Muscle of leg (tissue), 11 donors: ENCODE data around the gene UNC50. TPM values are rescaled to one million over a fixed set of nuclear protein-coding genes. Genes with fewer than 3 reads are reported as not detected.

ENCODE experiments used
- DNase-seq: peaks from one replicate; pipeline ENCODE4 v3.0.0; 2013
- H3K27ac ChIP-seq: one replicate; pipeline ENCODE4 v1.5.1; 2013; ENCODE audit warnings: mild to moderate bottlenecking, low read length, control low read depth
- H3K27me3 ChIP-seq: one replicate; pipeline ENCODE4 v1.6.1; 2013; ENCODE audit warnings: low read length; ENCODE audit not compliant: control insufficient read depth, insufficient read depth
- H3K36me3 ChIP-seq: one replicate; pipeline ENCODE4 v1.6.1; 2013; ENCODE audit warnings: low read length; ENCODE audit not compliant: control insufficient read depth, insufficient read depth
- H3K4me1 ChIP-seq: one replicate; pipeline ENCODE4 v1.6.1; 2013; ENCODE audit warnings: low read length; ENCODE audit not compliant: control insufficient read depth, insufficient read depth
- H3K4me3 ChIP-seq: one replicate; pipeline ENCODE4 v1.5.1; 2013; ENCODE audit warnings: low read length, control low read depth
- H3K9me3 ChIP-seq: replicated peaks from 2 replicates; pipeline ENCODE4 v1.6.1; 2013; ENCODE audit warnings: low read depth, low read length; ENCODE audit not compliant: control insufficient read depth
- WGBS: methylation state at CpG from one replicate; pipeline ENCODE4 v1.1.5; 2013; ENCODE audit warnings: missing lambda C conversion rate; ENCODE audit not compliant: insufficient coverage; 5-methylcytosine and 5-hydroxymethylcytosine counted together
- polyA plus RNA-seq, 8 donors: library from polyadenylated mRNA; unstranded; fragments of 120-200 nt; gene quantifications; one replicate each; pipeline versions ENCODE4 v1.2.1 to v1.2.3, GENCODE V29; 2013; ENCODE audit warnings: inconsistent platforms in 1 of 8, low replicate concordance in 1 of 8; ENCODE audit not compliant: insufficient read length in 8 of 8, insufficient read depth in 1 of 8
- total RNA-seq: library from RNA; stranded (reverse); fragments of 120-200 nt; gene quantifications from one replicate; pipeline ENCODE4 v1.2.4, GENCODE V29; 2013

The UNC50 gene
- total and polyA plus RNA-seq, 9 donors: 24.6 to 36.5 (median 31.6) TPM

- H3K27me3 ChIP-seq: no peaks in the 10 kb centered on the region
- no peaks in the 10 kb centered on the region for H3K9me3 ChIP-seq
- 91% methylated on average over 6 of the region's 17 CpGs for WGBS
- H3K4me1 ChIP-seq: peaks cover 6% of the 10 kb centered on the region
- H3K27ac ChIP-seq: no peak overlapping the region
- H3K36me3 ChIP-seq: peaks cover 59% of the 10 kb centered on the region
- no peak for DNase-seq
- no peak overlapping the region for H3K4me3 ChIP-seq
Observed at GRCh38 chr2:98564541-98565132, 43.8 kb upstream of the UNC50 start.

DNA sequence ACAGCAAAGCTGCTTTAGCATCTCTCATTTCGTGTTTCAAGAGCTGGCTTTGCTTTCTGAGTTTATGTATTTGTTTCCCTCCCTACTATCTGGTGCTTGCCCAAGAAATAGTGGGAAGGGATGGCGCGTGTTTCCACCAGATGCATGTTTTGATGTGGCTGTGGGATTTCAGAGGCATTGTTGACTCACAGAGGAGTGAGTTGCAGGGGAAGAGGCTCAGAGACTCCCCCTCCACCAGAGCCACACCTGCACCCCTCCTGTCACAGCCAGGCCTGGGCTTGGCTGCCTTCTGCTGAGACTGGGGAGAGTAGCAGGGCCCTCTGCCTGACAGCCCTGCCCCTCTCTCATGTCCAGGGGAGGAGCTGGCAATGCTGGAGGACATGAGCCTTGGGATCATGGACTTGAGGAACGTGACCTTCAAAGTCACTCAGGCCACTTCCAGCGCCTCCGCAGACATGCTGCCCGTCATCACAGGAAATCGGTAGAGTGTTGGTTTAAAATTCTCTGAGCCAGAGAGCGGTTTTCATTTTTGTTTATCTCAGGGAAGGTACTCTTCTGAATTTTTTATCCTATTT lies 43.0 kb upstream of the UNC50 start:
- Histone ChIP-seq H3K4me3 (no peak overlapping the region), H3K4me1 (peaks cover 6% of the 10 kb centered on the region), H3K36me3 (peaks cover 58% of the 10 kb centered on the region), H3K9me3 (no peaks in the 10 kb centered on the region), H3K27me3 (no peaks in the 10 kb centered on the region), H3K27ac (no peak overlapping the region)
- no peak for DNase-seq
- WGBS: 90% methylated on average over 4 of the region's 9 CpGs

GRCh38 chr2:98565941-98566340 lies 42.4 kb upstream of the UNC50 start:
- 89% methylated on average over 15 of the region's 19 CpGs for WGBS
- Histone ChIP-seq H3K4me3 (no peak overlapping the region), H3K9me3 (no peaks in the 10 kb centered on the region), H3K4me1 (peaks cover 6% of the 10 kb centered on the region), H3K27me3 (no peaks in the 10 kb centered on the region), H3K27ac (no peak overlapping the region), H3K36me3 (peaks cover 62% of the 10 kb centered on the region)
- no peak for DNase-seq

DNA sequence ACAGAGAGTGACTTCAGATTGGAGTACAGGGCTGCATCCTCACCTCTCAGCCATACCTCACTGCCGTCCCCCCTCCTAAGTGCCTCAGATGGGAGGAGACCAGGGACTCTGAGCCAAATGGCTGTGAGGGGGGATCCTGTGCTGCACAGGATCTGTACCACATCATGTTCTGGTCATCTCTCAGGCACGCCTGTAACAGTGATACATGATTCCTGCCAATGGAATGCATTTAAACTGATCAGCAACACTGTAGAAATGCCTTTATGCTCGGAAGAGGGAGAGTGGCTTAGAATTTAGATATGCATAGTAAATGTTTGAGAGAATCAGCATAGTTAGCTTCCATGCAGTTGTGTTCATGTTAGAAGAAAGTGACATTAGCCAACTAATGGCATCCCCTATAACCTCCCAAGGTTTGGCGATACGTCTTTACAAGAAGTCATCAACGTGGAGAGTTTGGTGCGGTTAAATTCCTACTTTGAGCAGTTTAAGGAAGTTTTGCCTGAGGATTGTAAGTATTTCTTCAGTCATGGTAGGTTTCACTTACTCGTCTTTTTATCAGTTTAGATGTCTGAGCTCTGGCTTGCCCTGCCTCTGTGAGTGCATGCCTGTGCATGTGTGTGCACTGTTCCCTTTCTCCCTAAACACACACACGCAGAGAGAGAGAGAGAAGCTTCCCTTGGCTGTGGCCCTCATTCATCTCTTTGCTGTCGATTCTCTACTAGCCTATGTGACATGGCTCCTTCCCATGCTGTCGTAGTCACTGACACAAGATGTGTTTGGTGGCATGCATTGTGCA lies 40.0 kb upstream of the UNC50 start:
- no peak overlapping the region for H3K4me3 ChIP-seq
- H3K27me3 ChIP-seq: no peaks in the 10 kb centered on the region
- DNase-seq: no peak
- WGBS: 85% methylated on average over 2 of the region's 11 CpGs
- peaks cover 80% of the 10 kb centered on the region for H3K36me3 ChIP-seq
- H3K4me1 ChIP-seq: no peaks in the 10 kb centered on the region
- no peak overlapping the region for H3K27ac ChIP-seq
- H3K9me3 ChIP-seq: no peaks in the 10 kb centered on the region

DNA sequence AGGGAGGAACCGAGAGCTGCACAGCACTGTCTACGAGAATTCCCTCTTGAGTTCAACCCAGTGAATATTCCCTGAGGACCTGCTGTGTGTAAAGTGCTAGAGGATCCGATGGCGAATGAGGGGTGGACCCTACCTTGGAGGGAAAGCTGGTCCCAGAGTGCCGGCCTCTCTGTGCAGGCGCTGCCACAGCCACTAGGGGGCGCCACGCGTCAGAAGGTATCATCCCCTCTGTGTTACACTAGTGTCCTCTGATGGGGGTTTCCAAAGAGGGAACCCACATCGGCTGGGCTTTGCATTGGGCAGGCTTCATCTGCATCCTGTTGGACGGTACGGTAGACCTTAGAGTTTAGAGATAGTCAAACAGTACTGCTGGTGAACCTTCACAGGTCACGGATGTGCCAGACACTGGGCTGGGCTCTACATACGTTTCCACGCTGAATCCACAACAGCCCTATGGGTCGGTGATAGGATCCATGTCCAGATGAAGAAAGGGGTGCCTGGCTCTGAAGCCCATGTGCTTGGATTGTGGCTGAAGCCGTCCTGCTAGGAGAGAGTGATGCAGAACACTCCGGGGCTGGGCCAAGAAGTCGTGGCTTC lies 39.1 kb upstream of the UNC50 start:
- Histone ChIP-seq H3K27me3 (no peaks in the 10 kb centered on the region), H3K9me3 (no peaks in the 10 kb centered on the region), H3K4me1 (no peaks in the 10 kb centered on the region), H3K36me3 (peaks cover 78% of the 10 kb centered on the region), H3K4me3 (no peak overlapping the region), H3K27ac (no peak overlapping the region)
- WGBS: 66% methylated on average over 18 of the region's 19 CpGs
- DNase-seq: no peak

DNA sequence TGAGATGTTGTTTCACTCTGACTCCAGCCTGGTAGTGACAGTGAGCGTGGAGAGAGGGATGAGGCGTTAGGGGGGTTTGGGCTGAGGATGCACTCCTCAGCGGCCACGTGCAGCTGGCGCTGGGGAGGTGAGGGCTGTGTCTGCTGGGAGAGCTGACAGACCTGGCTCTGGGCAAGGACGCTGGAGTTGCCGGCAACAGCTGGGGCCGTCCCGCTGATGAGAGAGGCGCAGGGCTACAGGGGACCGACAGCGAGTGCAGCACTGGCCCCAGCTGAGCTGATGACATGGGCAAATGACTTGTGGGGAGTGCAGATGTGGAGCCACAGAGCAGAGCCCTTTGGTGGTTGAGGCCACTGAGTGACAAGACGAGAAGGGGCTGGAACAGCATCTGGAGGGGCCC lies 38.5 kb upstream of the UNC50 start:
- no peak for DNase-seq
- Histone ChIP-seq H3K4me3 (no peak overlapping the region), H3K4me1 (no peaks in the 10 kb centered on the region), H3K9me3 (no peaks in the 10 kb centered on the region), H3K27ac (no peak overlapping the region), H3K27me3 (no peaks in the 10 kb centered on the region), H3K36me3 (peaks cover 76% of the 10 kb centered on the region)
- WGBS: 91% methylated on average over 13 of the region's 13 CpGs

GRCh38 chr2:98570356-98570755 lies 38.0 kb upstream of the UNC50 start:
- DNase-seq: no peak
- 95% methylated on average over 5 of the region's 5 CpGs for WGBS
- Histone ChIP-seq H3K27me3 (no peaks in the 10 kb centered on the region), H3K4me3 (no peak overlapping the region), H3K4me1 (no peaks in the 10 kb centered on the region), H3K9me3 (no peaks in the 10 kb centered on the region), H3K36me3 (peaks cover 77% of the 10 kb centered on the region), H3K27ac (no peak overlapping the region)

DNA sequence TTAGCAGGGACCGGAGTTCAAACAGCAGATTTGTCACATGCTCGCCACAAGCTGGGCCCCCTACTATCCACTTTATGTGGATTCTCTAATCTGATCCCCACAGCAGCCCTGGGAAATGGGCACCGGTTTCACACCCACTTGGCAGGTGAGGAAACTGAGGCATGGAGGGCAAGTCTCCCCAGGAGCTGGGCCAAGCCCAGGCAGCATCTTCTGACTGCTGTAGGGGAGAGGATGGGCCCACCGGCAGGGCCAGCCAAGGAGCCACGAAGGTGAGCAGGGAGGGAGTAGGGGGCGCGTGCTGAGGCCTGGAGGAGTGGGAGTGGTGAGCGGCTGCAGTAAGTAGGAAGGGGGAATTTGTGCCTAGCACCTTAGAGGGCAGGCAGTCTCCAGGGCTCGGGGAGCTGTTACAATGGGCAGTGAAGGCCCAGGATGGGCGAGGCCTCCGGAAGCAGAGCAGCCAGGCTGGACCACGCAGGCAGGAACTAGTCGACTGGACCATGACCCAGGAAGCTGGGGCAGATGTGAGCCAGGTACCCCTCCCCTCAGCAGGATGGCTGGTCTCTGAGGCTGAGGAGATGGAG lies 37.2 kb upstream of the UNC50 start:
- Histone ChIP-seq H3K27me3 (no peaks in the 10 kb centered on the region), H3K27ac (no peak overlapping the region), H3K4me3 (no peak overlapping the region), H3K4me1 (no peaks in the 10 kb centered on the region), H3K9me3 (no peaks in the 10 kb centered on the region), H3K36me3 (peaks cover 78% of the 10 kb centered on the region)
- DNase-seq: no peak
- WGBS: 95% methylated on average over 11 of the region's 13 CpGs

- WGBS: 92% methylated on average over 5 of the region's 9 CpGs
Observed at GRCh38 chr2:98571796-98572195, 36.6 kb upstream of the UNC50 start.

DNA sequence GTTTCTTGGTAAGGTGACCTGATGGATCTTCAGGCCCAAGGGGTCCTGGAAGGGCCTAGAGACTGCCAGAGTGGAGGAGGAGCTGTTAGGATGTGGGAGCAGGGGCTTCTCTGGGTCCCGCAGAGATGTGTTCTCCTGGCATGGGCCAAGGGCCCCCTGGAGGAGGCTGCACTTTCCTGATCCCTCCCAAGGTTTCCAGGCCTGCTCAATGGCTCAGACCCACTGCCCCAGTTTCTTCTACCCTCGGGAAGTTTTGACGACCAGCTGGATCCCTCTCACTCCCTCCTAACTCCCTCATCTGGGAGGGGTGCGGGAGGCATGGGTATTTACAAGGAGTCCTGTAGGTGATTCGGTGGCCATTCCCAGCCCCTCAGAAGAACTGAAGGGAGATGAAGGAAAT lies 36.2 kb upstream of the UNC50 start:
- 75% methylated on average over 1 of the region's 5 CpGs for WGBS
- Histone ChIP-seq H3K27me3 (no peaks in the 10 kb centered on the region), H3K27ac (no peak overlapping the region), H3K4me3 (no peak overlapping the region), H3K9me3 (no peaks in the 10 kb centered on the region), H3K4me1 (no peaks in the 10 kb centered on the region), H3K36me3 (peaks cover 80% of the 10 kb centered on the region)
- DNase-seq: no peak

More at GRCh38 chr2:98571796-98572195, 36.6 kb upstream of the UNC50 start:
- Histone ChIP-seq H3K36me3 (peaks cover 78% of the 10 kb centered on the region), H3K4me1 (no peaks in the 10 kb centered on the region), H3K9me3 (no peaks in the 10 kb centered on the region), H3K27ac (no peak overlapping the region), H3K4me3 (no peak overlapping the region), H3K27me3 (no peaks in the 10 kb centered on the region)
- DNase-seq: no peak
